Epithelial cell of esophagus (primary cell): ENCODE results near the gene TUBG2.

Experiments
- DNase-seq: peaks from one replicate; pipeline ENCODE4 v3.0.0; 2010; ENCODE audit warnings: low read depth
- H3K4me3 ChIP-seq: 2 replicates; pipeline ENCODE4 v1.5.1; 2011; ENCODE audit warnings: mild to moderate bottlenecking, low read length, control low read depth
- TF ChIP-seq, protein P1 (sequence below): IDR thresholded peaks from 2 replicates; pipeline ENCODE4 v1.5.1; 2011; ENCODE audit warnings: low read depth, mild to moderate bottlenecking, low read length, control low read depth, inconsistent platforms; ENCODE audit not compliant: insufficient read depth; ENCODE audit errors: missing control alignments

Gene TUBG2

DNA sequence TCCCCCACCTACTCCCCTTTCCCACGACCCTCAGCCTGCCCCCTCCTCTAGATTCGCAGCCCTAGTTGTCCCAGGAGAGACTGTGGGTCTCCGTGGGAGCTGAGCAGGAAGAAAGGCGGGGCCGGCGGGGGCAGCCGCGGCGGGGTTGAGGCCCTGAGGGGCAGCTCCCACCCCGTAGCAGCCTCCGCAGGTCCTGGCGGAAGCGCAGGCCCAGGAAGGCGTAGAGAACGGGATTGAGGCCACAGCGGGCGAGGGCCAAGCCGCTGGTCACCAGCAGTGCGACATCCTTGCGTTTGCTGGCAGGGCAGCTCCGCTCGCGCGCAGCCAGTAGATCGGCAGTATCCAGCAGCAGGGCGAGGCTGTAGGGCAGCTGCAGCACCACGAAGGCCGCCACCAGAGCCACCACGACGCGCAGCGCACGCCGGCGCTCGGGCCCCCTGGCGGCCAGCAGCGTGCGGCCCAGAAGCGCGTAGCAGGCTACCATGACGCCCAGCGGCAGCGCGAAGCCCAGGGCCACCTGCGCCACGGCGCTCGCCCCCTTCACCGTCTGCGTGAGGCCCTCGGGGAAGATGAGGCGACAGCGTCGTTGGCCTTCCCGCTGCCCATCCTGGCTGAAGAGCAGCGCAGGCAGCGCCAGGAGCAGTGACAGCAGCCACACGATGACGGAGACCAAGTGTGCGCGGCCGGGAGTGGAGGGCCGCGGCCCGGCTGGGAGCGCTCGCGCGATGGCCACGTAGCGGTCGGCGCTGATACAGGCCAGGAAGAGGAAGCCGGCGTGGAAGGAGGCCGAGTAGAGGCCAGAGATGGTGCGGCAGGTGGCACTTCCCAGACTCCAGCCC lies 20.6 kb downstream of the TUBG2 start:
- H3K4me3 ChIP-seq = peak overlapping the region; percentile 34

DNA sequence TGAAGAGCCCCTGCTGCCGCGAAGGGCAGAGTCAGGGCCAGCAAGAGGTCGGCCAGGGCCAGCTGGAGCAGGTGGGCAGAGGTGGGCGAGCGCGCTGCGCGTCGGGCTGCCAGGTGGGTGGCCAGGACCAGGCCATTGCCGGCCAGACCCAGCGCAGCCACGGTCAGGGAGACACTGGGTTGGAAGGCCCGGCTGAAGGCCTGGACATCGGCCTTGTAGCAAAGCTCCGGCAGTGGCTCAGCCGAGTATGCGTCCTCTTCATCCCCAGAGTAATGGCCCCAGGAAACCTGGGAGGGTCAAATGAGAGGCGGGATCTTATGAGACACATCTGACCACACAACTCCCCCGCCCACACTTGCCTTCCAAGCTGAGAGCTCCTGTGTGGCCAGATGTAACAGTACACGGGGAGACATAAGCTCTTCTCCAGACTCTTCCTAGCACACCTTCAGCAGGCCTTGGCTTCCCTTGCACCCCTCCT lies 21.3 kb downstream of the TUBG2 start:
- TF ChIP-seq, protein P1, sequence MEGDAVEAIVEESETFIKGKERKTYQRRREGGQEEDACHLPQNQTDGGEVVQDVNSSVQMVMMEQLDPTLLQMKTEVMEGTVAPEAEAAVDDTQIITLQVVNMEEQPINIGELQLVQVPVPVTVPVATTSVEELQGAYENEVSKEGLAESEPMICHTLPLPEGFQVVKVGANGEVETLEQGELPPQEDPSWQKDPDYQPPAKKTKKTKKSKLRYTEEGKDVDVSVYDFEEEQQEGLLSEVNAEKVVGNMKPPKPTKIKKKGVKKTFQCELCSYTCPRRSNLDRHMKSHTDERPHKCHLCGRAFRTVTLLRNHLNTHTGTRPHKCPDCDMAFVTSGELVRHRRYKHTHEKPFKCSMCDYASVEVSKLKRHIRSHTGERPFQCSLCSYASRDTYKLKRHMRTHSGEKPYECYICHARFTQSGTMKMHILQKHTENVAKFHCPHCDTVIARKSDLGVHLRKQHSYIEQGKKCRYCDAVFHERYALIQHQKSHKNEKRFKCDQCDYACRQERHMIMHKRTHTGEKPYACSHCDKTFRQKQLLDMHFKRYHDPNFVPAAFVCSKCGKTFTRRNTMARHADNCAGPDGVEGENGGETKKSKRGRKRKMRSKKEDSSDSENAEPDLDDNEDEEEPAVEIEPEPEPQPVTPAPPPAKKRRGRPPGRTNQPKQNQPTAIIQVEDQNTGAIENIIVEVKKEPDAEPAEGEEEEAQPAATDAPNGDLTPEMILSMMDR = no peak
- no peak overlapping the region for H3K4me3 ChIP-seq
- no peak for DNase-seq

More for the DNA sequence above, 20.6 kb downstream of the TUBG2 start:
- TF ChIP-seq, protein P1 = peak; percentile 31
- peak; percentile 84 for DNase-seq

DNA sequence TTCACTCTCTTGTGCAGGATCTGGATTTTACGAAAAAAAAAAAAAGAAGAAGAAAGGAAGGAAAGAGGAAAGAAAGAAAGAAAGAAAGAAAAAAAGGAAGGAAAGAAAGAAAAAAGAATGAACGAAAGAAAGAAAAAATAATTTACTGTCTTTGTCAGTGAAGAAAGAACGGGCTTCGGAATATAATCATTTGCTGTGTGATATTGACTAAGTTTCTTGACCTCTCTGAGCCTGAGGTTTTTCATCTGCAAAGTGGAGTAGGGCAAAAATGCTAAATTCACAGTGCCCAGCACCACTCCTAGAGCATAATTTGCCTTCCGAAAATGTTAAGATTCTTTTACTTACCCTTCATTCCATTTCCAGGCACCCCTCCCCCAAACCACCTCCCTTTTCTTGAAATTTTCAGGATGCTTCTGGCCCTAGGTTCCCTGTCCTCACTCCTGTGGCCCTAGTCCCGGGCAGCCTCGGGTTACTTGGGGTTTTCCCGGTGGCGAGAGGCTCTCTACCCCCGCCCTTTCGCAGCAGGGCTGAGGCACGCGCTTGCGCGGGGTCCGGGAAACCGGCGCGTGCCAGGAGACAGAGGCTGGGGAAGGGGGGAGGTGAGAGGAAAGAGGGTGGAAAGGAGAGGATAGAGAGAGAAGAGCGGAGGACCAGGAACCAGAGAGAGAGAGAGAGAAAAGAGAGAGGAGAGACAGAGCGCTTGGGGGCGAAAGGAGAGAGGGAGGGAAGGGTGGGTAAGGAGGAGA lies 23.1 kb downstream of the TUBG2 start, which contains the start of gene CNTNAP1:
Gene CNTNAP1 (plus strand): TSS at position 556 of the 746 bp plus-strand sequence. CDS start 299 bp downstream, outside the sequence.
- DNase-seq = peak; percentile 49

DNA sequence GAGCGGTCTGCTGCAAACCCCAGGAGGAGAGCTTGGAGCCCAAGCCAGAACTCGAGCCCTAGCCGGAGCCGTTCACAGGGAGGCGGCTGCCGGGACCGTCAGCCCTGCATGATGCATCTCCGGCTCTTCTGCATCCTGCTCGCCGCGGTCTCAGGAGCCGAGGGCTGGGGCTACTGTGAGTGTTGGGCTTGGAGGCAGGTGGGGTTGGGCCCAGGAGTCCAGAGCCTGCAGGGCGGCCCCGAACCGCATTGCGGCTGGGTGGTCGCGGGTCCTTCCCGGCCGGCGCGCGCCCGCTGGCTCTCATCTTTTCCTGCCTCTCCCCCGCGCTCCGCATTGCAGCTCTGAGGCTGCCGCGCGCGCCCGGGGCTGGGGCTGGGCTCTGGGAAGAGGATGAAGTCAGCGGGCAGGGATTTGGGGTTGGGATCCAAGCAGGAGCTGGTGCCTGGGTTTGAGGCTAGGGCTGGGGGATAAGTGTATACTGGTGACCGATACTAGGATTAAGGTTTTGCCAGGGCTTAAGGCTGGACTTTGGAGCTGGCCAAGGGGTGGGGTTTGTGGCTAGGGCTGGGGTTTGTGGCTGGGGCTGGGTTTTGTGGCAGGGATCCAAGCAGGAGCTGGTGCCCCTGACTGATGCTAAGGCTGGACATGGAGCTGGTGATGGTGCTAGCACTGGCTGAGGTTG lies 23.8 kb downstream of the TUBG2 start:
- peak overlapping the region; percentile 36 for H3K4me3 ChIP-seq
- DNase-seq = peak; percentile 69
- TF ChIP-seq, protein P1 = no peak

More for the DNA sequence above, 23.1 kb downstream of the TUBG2 start, which contains the start of gene CNTNAP1:
- H3K4me3 ChIP-seq = peak within 1 kb of the TSS; percentile 36
- TF ChIP-seq, protein P1 = no peak

DNA sequence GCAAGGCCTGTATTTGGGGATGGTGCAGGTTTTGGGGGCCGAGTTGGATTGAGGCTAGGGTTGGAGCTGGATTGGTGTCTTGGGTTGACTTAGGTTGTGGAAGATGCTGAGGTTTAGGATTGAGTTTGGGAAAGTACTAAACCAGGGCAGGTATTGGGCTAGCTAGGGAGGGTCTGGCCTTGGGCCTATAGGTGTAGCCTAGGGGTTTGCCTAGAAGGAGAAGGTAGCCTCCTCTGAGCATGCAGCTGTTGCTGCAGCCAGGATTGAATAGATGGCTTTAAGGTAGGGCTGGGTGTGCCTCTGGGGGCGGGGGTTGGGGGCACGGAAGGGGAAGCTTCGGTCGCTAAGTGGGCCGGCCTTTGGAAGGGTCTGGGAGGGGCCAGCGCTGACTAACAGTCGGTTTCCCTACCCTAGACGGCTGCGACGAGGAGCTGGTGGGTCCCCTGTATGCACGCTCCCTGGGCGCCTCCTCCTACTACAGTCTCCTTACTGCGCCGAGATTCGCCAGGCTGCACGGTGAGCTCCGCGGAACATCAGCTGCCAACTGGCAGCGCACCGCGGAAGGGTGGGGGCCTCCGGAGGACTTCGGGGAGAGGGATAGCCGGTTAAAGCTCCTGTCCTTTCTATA lies 24.4 kb downstream of the TUBG2 start:
- DNase-seq = no peak
- TF ChIP-seq, protein P1 = no peak
- H3K4me3 ChIP-seq = no peak overlapping the region

DNA sequence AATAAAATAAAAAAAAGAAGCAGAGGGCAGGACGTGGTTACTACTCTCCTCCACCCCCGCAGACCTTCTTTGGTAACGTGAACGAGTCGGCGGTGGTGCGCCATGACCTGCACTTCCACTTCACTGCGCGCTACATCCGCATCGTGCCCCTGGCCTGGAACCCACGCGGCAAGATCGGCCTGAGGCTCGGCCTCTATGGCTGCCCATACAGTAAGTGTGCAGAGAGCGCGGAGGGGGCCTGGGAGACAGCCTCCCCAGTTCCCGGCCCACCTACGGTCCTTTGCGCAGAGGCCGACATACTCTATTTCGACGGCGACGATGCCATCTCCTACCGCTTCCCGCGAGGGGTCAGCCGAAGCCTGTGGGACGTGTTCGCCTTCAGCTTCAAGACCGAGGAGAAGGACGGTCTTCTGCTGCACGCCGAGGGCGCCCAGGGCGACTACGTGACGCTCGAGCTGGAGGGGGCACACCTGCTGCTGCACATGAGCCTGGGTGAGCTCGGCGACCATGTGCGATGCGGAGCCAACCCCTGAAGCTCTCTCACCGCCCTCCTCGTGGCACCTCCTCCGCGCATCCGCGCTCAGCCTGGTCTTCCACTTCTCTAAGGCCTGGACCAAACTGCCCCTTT lies 26.0 kb downstream of the TUBG2 start:
- no peak overlapping the region for H3K4me3 ChIP-seq
- TF ChIP-seq, protein P1 = no peak
- DNase-seq = no peak
